GM12874 (cell line): ENCODE data around the gene SYNJ2.

Experiments
- TF ChIP-seq, protein P1 (sequence below): IDR thresholded peaks from 2 replicates; pipeline ENCODE4 v1.5.1; 2011; ENCODE audit warnings: low read depth, mild to moderate bottlenecking, control low read depth, low read length, moderate library complexity; ENCODE audit not compliant: insufficient read depth

Gene SYNJ2

GRCh38 chr6:158031381-158032353 is 50.0 kb downstream of the SYNJ2 start:
- TF ChIP-seq, protein P1, sequence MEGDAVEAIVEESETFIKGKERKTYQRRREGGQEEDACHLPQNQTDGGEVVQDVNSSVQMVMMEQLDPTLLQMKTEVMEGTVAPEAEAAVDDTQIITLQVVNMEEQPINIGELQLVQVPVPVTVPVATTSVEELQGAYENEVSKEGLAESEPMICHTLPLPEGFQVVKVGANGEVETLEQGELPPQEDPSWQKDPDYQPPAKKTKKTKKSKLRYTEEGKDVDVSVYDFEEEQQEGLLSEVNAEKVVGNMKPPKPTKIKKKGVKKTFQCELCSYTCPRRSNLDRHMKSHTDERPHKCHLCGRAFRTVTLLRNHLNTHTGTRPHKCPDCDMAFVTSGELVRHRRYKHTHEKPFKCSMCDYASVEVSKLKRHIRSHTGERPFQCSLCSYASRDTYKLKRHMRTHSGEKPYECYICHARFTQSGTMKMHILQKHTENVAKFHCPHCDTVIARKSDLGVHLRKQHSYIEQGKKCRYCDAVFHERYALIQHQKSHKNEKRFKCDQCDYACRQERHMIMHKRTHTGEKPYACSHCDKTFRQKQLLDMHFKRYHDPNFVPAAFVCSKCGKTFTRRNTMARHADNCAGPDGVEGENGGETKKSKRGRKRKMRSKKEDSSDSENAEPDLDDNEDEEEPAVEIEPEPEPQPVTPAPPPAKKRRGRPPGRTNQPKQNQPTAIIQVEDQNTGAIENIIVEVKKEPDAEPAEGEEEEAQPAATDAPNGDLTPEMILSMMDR = no peak

- TF ChIP-seq, protein P1 = no peak
Measured at GRCh38 chr6:158032354-158032733, 50.7 kb downstream of the SYNJ2 start.

DNA sequence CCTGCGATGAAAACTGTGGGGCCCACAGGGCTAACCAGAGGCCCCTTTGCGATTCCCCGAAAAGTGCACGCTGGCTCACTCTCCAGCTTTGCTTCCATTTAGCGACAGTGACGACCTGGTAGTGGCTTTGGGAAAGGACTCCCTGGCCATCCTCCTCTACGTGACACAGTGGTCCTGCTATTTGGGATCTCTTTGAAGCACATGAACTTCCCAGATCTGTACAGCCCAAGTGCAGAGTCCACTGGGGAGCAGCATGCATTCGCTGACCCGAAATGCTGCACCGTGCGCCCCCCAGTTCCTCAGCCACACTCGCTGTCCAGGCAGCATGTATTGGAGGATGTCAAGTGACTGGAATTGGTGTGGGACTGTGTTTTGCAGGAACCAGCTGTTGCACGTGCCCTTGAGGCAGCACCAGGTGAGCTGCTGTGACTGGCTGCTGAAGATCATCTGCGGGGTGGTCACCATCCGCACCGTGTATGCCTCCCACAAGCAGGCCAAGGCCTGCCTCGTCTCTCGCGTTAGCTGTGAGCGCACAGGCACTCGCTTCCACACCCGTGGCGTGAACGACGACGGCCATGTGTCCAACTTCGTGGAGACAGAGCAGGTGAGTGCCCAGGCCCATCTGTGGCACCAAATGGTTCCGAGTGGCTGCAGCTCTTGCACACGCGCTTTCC is 51.6 kb downstream of the SYNJ2 start:
- TF ChIP-seq, protein P1 = no peak

DNA sequence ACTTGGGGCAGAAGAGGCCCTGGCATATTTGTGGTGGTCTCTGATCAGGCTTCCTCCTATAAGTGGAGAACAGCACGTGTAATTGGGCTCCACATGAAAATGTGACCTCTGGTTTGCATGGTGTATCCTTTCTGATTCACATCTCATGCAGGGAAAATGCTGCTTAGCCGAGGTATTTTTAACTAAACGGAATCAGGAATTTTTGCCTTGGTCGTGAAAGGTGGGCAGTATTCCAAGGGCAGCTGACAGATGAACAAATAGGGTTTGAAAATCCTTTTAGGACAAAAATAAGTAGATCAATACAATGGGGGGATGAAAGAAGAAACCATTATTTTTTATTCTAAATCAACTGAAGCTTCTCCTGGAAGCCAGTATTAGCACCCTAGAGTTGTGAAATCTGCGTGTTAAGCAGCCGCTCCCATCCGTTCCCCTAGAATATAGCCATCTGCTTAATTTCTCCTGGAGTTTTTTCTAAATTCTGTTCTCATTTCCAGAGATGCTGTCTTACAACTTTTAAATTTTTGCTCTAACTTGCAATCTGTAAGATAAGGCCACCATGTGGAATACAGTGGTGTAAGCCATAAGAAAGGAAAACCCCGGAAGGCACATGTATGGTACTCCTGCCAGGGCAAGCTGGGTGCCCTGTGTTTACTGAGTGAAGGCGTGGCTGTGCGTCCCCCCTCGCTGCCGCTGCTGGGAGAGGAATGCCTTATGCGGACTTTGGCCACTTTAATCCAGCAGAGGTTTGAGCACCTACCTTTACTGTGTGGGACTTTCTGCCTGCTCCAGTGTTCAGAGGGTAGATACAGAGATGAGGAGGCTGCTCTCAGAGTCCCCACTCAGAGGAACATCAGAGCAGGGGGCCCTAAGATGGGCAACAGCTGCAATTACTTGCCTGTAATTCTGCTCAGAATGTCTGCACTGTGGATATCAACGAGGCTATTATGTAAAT is 52.4 kb downstream of the SYNJ2 start:
- TF ChIP-seq, protein P1 = no peak

GRCh38 chr6:158036261-158036660 is 54.6 kb downstream of the SYNJ2 start:
- TF ChIP-seq, protein P1 = no peak

- TF ChIP-seq, protein P1 = no peak
Measured at GRCh38 chr6:158037021-158037420, 55.4 kb downstream of the SYNJ2 start.
